HL-60 (cell line): ENCODE measurements around the gene RILPL1.

Experiments used
- CTCF ChIP-seq: IDR thresholded peaks from one replicate; pipeline ENCODE4 v1.5.1; 2011; ENCODE audit warnings: low read length, control low read depth, inconsistent platforms; ENCODE audit not compliant: insufficient read depth
- POLR2AphosphoS5 ChIP-seq: IDR thresholded peaks from 2 replicates; pipeline ENCODE4 v1.6.1; 2012; ENCODE audit warnings: low read depth
- REST ChIP-seq: IDR thresholded peaks from 2 replicates; pipeline ENCODE4 v1.6.1; 2012; ENCODE audit warnings: low read depth; ENCODE audit not compliant: insufficient replicate concordance
- SPI1 ChIP-seq: IDR thresholded peaks from 2 replicates; pipeline ENCODE4 v1.6.1; 2012; ENCODE audit warnings: low read depth, mild to moderate bottlenecking, borderline replicate concordance

GRCh38 chr12:123522164-123522563 is 11.4 kb downstream of the RILPL1 start:
- TF ChIP-seq CTCF (no peak), REST (no peak), SPI1 (no peak), POLR2AphosphoS5 (no peak)
